GM18519 (cell line): ENCODE results near the gene ZNF554.
"Not testable (repeated sequence)": the region's sequence is repeated elsewhere in the genome, so short reads cannot be mapped to it uniquely, and the experiment has no call there.

Experiments
- ATAC-seq: cut with Tn5 transposase; IDR thresholded peaks from one replicate; pipeline ENCODE4 v1.9.1; 2021; ENCODE audit warnings: mild to moderate bottlenecking, moderate library complexity; ENCODE audit not compliant: unreplicated experiment, low FRiP score

The ZNF554 gene

DNA sequence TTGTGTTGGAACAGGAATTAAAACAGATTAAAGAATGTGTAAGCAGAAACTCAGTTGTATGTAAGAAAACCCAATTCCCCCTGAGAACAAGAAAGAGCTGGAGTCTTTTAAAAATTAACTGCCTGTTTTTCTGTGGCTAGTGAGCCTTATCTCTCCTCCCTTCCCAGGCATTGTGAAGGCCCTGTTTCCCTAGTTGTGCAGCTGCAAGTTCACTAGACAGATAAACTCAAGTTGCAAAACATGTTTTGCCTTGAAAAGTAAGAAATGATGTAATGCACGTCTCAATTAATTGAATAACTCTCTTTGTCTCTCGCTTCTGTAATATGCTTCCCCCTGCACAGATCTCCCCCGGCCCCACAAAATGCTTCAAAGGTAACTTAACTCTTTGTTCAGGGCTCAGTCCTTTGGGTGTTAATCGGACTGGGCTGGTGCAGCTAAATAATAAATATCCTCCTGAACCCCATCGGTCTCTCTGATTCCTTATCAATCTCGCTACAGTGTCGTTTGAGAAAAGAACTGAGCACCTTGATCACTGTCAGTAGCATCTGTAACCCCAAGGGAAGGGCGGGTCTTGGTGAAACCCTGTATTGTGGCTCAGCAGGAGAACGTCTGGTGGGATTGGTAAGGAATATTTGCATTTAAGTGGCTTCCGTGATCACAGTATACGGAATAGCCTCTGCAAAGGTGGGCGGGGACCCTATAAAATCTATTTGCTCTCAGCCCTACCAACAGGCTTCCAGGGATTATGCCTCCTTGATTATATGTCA, 45.8 kb downstream of the ZNF554 start:
- no peak for ATAC-seq

DNA sequence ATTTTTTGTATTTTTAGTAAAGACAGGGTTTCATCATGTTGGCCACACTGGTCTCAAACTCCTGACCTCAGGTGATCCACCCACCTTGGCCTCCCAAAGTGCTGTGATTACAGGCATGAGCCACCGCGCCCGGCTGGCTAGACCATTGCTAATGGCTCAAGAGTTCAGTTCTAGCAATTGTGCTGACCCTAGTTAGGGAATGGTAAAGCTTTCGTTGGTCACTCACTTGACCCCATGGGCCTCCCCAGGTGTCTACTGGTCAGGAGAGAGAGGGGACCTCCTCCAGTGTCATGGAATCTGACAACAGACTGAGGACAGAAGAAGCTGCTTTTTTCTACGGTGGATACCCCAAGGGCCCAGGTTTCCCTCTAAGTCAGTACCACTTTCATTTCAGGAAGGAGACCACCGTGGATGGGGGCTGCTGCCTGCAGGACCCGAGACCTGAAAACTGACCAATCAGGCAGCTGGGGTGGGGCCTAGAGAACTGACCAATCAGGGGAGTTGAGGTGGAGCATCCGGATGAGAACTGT, 46.9 kb downstream of the ZNF554 start:
- no peak for ATAC-seq

- no peak for ATAC-seq
These were observed 47.6 kb downstream of the ZNF554 start, which contains the start of gene ZNF556 for GRCh38 chr19:2867025-2867991. TSS of gene ZNF556 (plus strand) at chr19:2867335. CDS start at chr19:2867422, 87 bp downstream.

GRCh38 chr19:2869618-2870017, 50.0 kb downstream of the ZNF554 start:
- ATAC-seq, result no peak

DNA sequence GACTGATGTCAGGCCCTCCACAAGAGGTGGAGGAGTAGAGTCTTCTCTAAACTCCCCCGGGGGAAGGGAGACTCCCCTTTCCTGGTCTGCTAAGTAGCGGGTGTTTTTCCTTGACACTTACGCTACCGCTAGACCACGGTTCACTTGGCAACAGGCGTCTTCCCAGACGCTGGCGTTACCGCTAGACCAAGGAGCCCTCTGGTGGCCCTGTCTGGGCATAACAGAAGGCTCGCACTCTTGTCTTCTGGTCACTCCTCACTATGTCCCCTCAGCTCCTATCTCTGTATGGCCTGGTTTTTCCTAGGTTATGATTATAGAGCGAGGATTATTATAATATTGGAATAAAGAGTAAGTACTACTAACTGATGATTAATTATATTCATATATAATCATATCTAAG, 52.5 kb downstream of the ZNF554 start:
- not testable (repeated sequence) for ATAC-seq

GRCh38 chr19:2877398-2878331, 58.0 kb downstream of the ZNF554 start:
- ATAC-seq, result no peak

DNA sequence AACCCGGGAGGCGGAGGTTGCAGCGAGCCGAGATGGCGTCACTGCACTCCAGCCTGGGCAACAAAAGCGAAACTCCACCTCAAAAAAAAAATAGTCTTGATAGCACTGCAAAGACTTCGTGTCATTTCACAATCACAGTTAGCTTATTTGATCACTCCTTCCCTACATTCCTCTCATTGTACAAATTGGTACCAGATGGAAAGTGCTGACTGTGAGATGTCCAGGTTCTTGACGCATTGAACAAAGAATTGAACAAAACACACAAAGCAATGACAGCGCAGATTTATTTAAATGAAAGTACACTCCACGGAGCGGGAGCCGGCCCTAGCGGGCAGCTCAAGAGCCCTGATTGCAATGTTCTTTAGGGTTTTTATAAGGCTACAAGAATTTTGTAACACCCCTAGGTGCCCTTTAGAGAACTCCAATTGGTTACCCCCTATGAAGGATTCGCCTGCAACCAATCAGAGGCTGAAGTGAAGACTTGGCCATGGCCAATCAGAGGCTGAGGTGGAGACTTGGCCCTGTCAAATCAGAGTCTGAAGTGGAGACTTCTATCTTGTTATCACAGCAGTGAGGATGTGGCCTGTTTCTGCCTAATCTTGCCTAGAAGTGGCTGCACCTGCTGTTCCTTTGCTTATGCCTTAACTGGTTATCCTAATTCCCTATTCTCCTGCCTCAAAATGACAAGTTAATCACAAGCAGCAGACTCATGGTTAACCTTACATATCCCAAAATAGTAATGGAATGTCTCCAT, 64.2 kb downstream of the ZNF554 start:
- ATAC-seq, result no peak

GRCh38 chr19:2885736-2886135, 66.1 kb downstream of the ZNF554 start:
- no peak for ATAC-seq
